SK-N-SH (cell line): ENCODE data around the gene STARD13.

ENCODE experiments used
- CTCF ChIP-seq: fragments of 200-600 bp; sonication (generic); IDR thresholded peaks from 2 replicates; pipeline ENCODE4 v1.6.1; 2017; ENCODE audit warnings: antibody characterized with exemption, mild to moderate bottlenecking, moderate library complexity
- JUND ChIP-seq: IDR thresholded peaks from 2 replicates; pipeline ENCODE4 v1.4.0; 2012
- MAX ChIP-seq: IDR thresholded peaks from 2 replicates; pipeline ENCODE4 v1.4.0; 2012; ENCODE audit warnings: low read depth
- MEF2A ChIP-seq: IDR thresholded peaks from 2 replicates; pipeline ENCODE4 v1.4.0; 2012; ENCODE audit warnings: low read depth, borderline replicate concordance
- PBX3 ChIP-seq: IDR thresholded peaks from 2 replicates; pipeline ENCODE4; 2012
- POLR2AphosphoS5 ChIP-seq: IDR thresholded peaks from 2 replicates; pipeline ENCODE4 v1.6.1; 2012; ENCODE audit warnings: low read depth, low read length
- RAD21 ChIP-seq: IDR thresholded peaks from 2 replicates; pipeline ENCODE4 v1.6.1; 2012; ENCODE audit warnings: mild to moderate bottlenecking, low read length
- SMC3 ChIP-seq: IDR thresholded peaks from 2 replicates; pipeline ENCODE4 v1.6.1; 2012; ENCODE audit warnings: low read depth, low read length, improper control_type of control experiment
- TAF1 ChIP-seq: IDR thresholded peaks from 2 replicates; pipeline ENCODE4 v1.6.1; 2012; ENCODE audit warnings: low read depth, mild to moderate bottlenecking, low read length, moderate library complexity, borderline replicate concordance
- YY1 ChIP-seq: IDR thresholded peaks from 2 replicates; pipeline ENCODE4 v1.4.0; 2012; ENCODE audit warnings: low read depth, mild to moderate bottlenecking

GRCh38 chr13:33181264-33181663, 104.3 kb downstream of the STARD13 start:
- TF ChIP-seq CTCF (no peak), POLR2AphosphoS5 (no peak), PBX3 (no peak), SMC3 (no peak), JUND (no peak), TAF1 (no peak), MEF2A (no peak), RAD21 (no peak), YY1 (no peak), MAX (no peak)
